ENCODE measurements around the gene PREX1. TPM values are rescaled to one million over a fixed set of nuclear protein-coding genes. Genes with fewer than 3 reads are reported as not detected.

The PREX1 gene
- total and polyA plus RNA-seq, 9 donors, result 3.8 to 13.6 (median 6.7) TPM

DNA sequence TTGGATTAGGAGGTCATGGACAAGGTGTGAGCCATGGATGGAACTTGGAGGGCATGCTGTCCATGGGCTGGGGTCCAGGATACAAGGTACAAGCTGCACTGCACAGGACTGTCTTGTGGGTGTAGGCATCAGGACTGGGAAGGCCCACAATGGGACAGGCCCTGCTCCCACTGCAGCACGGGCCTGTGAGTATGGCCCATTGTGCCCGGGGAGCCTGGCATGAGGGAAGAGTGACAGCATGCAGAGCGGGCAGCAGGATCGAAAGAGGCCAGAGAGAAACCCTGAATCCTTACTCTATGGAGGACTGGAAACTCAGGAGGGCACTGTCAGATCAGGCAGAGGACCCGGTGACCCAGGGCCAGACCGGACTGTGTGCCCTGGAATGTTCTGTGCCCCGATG, 211.3 kb downstream of the PREX1 start:
- H3K4me1 ChIP-seq (ENCODE audit: insufficient read depth), result peaks cover 10% of the 10 kb centered on the region
- no peak overlapping the region for H3K4me3 ChIP-seq
- TF ChIP-seq, protein P1, sequence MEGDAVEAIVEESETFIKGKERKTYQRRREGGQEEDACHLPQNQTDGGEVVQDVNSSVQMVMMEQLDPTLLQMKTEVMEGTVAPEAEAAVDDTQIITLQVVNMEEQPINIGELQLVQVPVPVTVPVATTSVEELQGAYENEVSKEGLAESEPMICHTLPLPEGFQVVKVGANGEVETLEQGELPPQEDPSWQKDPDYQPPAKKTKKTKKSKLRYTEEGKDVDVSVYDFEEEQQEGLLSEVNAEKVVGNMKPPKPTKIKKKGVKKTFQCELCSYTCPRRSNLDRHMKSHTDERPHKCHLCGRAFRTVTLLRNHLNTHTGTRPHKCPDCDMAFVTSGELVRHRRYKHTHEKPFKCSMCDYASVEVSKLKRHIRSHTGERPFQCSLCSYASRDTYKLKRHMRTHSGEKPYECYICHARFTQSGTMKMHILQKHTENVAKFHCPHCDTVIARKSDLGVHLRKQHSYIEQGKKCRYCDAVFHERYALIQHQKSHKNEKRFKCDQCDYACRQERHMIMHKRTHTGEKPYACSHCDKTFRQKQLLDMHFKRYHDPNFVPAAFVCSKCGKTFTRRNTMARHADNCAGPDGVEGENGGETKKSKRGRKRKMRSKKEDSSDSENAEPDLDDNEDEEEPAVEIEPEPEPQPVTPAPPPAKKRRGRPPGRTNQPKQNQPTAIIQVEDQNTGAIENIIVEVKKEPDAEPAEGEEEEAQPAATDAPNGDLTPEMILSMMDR (IDR thresholded peaks at IDR 0.05), result no peak
- no peak for TF ChIP-seq EP300 (IDR thresholded peaks at IDR 0.05)
- no peak for TF ChIP-seq POLR2A (IDR thresholded peaks at IDR 0.05)
- 81 to 88% (median 86%) methylated on average over 7 of the region's 7 CpGs for WGBS, 3 donors
- H3K36me3 ChIP-seq, result no peaks in the 10 kb centered on the region
- peak in 1 of 5 donors; percentile 19 for DNase-seq
- H3K27ac ChIP-seq, result no peak overlapping the region
- intact Hi-C loops (cut with DNase I), result loop anchor here in 3 of 4 donors (5.0 to 10.0 kb wide), 4 partner anchors 312 to 944 kb away; partner anchors contain the start of gene SULF2 (in 1 of the 3)
- no peaks in the 10 kb centered on the region for H3K27me3 ChIP-seq
- H3K9me3 ChIP-seq, result no peaks in the 10 kb centered on the region

DNA sequence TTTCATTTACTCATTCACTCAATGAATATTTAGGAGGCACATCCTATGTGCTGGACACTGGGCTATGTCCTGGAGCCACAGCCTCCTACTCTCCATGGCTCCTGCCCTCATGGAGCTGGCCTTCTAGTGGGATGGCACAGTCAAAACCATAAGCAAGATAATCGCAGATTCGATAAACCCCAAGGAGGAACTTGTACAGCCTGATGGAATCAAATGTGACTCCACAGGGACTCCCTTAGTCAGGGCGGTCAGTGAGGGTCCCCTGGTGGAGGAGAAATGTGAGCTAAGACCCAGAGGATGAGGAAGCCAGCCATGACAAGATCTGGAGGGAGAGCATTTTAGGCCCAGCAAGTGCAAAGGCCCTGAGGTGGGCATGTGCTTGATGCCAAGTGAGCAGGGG, 211.9 kb downstream of the PREX1 start:
- H3K36me3 ChIP-seq, result no peaks in the 10 kb centered on the region
- 76 to 79% (median 78%) methylated on average over 3 of the region's 3 CpGs for WGBS, 3 donors

DNA sequence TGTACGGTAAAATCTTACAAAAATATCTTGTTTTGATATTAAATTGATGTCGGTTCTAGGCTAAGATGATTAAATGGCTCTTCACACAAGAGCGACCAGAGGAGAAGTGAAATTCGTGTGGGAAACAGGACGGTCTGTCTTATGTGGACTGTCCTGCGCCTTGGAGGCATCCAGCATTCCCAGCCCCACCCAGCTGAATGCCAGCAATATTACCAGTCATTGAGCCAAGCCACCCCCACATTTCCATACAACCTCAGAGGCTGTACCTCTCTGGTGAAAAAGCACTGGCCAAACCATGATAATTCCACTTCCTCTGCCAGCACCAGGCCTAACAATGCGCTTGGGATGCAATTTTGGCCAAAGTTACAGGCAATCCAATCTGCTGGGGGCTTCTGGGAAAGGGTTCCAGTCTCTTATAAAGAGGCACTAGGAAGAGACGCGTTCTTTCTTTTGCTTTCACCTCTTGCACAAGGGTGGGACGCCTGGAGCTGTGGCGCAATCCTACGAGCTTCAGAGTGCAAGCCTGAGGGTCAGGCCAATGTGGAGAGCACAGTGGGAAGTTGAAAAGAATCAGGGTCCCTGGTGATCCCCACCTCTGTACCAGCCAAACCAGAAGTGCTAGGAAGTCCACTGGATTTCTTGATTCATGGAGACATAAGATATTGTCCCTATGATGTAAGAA, 213.1 kb downstream of the PREX1 start:
- peaks cover under 1% of the 10 kb centered on the region for H3K4me1 ChIP-seq (ENCODE audit: insufficient read depth)
- no peaks in the 10 kb centered on the region for H3K36me3 ChIP-seq
- DNase-seq, result peak in 1 of 5 donors; percentile 3
- TF ChIP-seq EP300 (IDR thresholded peaks at IDR 0.05) (no peak), POLR2A (IDR thresholded peaks at IDR 0.05) (no peak)
- TF ChIP-seq, protein P1 (IDR thresholded peaks at IDR 0.05), result no peak
- intact Hi-C loops (cut with DNase I), result loop anchor here in 3 of 4 donors (5.0 to 10.0 kb wide), 5 partner anchors 310 to 942 kb away; partner anchors contain the start of gene SULF2 (in 1 of the 3)
- no peak overlapping the region for H3K27ac ChIP-seq
- no peaks in the 10 kb centered on the region for H3K27me3 ChIP-seq
- no peak overlapping the region for H3K4me3 ChIP-seq
- H3K9me3 ChIP-seq, result no peaks in the 10 kb centered on the region
- 92 to 93% (median 93%) methylated on average over 12 of the region's 12 CpGs for WGBS, 3 donors

More for the DNA sequence above, 211.9 kb downstream of the PREX1 start:
- H3K4me3 ChIP-seq, result no peak overlapping the region
- intact Hi-C loops (cut with DNase I), result loop anchor here in 3 of 4 donors (5.0 to 10.0 kb wide), 4 partner anchors 311 to 944 kb away; partner anchors contain the start of gene SULF2 (in 1 of the 3)
- TF ChIP-seq POLR2A (IDR thresholded peaks at IDR 0.05) (no peak), EP300 (IDR thresholded peaks at IDR 0.05) (no peak)
- TF ChIP-seq, protein P1 (IDR thresholded peaks at IDR 0.05), result no peak
- no peaks in the 10 kb centered on the region for H3K27me3 ChIP-seq
- peak in 2 of 5 donors; percentile 3 to 5 for DNase-seq
- H3K27ac ChIP-seq, result no peak overlapping the region
- no peaks in the 10 kb centered on the region for H3K9me3 ChIP-seq
- H3K4me1 ChIP-seq (ENCODE audit: insufficient read depth), result peaks cover 7% of the 10 kb centered on the region

DNA sequence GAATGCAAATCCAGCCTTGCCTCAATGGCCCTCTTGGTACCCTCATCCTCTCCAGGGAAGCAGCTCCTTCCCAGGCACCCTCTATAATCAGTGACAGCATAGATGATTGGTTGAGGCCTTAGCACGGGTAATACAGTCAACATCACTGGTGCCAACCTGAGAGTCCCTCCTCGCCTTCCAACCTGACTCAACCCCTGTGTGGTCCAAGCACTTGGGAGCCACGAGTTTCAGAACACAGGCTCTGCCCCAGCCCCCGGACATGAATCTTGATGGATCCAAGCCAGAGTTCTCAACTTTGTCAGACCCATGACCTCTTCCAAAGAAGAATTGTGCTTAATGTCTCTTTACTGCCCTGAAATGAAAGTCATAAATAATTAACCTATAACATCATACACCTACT, 213.9 kb downstream of the PREX1 start:
- Histone ChIP-seq H3K9me3 (no peaks in the 10 kb centered on the region), H3K27me3 (no peaks in the 10 kb centered on the region), H3K36me3 (no peaks in the 10 kb centered on the region), H3K4me1 (ENCODE audit: insufficient read depth) (peaks cover 2% of the 10 kb centered on the region), H3K27ac (no peak overlapping the region), H3K4me3 (no peak overlapping the region)
- no peak for TF ChIP-seq EP300 (IDR thresholded peaks at IDR 0.05)
- TF ChIP-seq POLR2A (IDR thresholded peaks at IDR 0.05), result no peak
- TF ChIP-seq, protein P1 (IDR thresholded peaks at IDR 0.05), result no peak
- 51 to 62% (median 58%) methylated on average over 4 of the region's 4 CpGs for WGBS, 3 donors
- DNase-seq, result peak in 1 of 5 donors; percentile 3
- intact Hi-C loops (cut with DNase I), result loop anchor here in 1 of 4 donors (5.0 to 10.0 kb wide), 3 partner anchors 309 to 812 kb away; no protein-coding TSS in a partner anchor

All from ovary (tissue), 9 donors.